NCI-H2029 treated with DMSO at 0.1 percent for 48 hours (cell line): ENCODE measurements around the gene PBRM1.
"Not testable (repeated sequence)": the region's sequence is repeated elsewhere in the genome, so short reads cannot be mapped to it uniquely, and the experiment has no call there.

Experiments used
- DNase-seq: peaks from one replicate; lab custom pipeline; 2025; lab: John Stamatoyannopoulos, UW

PBRM1 gene

DNA sequence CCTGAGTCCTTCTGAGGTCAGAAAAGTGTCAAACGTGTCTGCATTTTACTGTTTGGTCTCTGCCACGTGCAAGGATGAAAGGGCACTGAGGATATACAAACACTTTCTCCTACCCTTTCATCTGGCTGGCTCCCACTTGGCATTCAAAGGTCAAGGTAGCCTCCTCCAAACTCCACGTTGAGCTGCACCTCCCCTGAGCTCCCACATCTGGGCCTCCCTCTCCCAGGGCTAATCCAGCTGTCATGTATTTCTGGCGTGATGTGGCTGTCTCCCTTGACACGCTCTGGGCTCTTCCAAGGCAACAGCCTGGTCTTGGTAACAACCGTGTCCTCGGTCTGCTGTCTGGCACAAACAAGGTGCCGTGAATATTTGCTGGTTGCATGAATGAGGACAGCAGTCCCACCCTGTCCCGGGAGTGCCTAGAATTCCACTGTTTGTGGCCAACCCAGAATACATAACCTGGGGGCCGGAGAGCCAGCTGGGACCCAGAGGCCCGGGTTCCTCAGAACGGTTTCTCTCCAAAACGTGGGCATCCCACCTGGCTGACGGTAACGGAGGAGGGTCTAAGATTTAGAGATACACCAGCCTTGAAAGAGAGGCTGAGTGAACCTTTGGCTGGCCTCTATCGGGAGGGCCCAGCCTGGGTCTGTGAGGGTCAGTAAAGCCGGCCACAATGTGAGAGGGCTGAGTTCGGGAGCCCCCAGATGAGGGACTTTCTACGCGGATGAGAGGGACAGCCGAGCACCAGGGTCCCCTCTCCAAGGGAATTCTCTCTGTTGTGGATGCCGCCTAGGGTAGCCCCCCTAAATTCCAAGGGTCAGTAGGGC lies 19.1 kb upstream of the PBRM1 start:
- DNase-seq: no peak

DNA sequence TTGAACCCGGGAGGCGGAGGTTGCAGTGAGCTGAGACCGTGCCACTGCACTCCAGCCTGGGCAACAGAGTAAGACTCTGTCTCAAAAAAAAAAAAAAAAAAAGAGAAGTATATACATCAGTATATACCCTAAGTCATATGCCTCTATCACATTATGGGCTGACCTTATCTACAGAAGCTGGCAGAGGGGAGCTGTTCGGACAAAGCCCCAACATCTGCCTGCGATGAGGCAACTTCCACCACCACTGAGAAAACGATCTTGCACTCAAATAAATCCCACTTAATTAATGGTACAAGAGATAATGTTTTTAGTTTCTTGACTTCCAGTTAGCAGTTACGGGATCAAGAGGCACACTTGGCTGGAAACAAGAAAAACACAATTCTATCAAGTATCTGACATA lies 17.6 kb upstream of the PBRM1 start:
- DNase-seq: no peak

DNA sequence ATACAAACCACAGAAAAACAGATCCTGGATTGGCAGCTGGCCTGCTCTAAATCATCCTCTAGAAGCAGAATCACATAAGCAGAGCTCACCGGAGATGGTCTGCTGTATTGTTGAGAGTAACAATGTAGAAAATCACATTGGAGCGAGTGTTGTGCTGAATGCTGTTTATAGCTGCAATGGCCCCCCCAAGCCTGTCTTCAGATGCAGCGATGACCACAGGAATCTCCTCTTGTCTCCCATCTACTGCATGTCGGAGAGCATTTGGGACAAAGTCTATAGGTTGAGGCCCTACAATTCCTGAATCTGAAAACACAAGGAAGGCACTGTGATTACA lies 11.9 kb upstream of the PBRM1 start:
- no peak for DNase-seq

- no peak for DNase-seq
Observed at GRCh38 chr3:52696830-52697631, 11.3 kb upstream of the PBRM1 start.

DNA sequence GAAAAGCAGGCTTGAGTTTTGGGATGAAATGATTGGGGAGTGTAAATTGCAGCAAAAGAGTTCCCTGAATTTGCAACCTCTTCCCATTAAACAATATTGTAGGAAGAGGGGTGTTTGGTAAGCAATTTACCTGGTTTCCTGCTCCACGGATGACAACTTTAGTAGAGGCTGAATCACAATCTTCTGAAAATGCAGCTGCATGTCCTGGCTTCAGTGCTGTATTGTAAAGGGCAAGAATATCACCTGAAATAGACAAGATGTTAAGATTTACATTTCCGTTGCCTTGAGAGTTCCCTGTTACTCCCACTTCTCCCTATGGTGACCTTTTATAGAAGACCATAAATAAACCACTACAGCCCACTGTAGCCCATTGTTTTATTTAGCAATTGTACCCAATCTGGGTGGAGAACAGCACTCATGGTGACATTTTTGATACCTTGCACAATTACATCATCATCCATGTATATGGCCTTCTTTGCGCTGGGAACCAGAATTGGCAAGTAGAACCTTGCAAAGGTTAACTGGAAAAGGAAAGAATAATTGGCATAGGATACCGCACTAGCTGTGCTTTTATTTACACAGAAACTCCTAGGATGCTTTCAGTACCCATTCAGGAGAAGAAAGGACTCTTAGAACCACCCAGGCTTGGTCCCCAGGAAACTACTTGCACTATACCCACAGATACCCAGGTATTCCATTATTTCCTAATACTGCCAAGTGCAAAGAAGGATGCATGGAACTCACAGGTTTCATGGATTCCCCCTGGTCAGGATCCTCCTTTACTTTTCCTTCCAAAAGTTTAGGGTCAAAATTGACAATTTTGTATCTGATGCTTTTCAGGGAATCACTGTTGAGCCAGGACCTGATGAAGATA lies 10.3 kb upstream of the PBRM1 start:
- no peak for DNase-seq

GRCh38 chr3:52694528-52695189 lies 8.9 kb upstream of the PBRM1 start:
- no peak for DNase-seq

DNA sequence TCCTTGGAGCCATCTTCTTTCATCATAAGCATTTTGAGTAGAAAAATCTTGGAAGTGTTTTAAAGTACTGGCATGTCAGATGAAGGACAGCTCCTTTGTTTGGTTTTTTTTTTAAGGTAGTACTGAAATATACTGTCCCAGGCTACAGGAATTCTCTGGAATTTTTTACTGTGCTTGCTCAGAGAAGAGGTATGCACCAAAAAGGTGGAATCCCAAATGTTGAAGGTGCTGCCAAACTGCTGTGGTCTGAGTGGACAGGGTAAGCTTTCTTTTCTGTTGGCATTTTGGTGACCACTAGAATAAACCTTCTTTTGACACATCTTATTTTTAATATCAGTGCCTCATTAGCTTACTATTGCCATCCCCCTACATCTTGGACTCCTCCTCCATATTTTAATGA lies 7.4 kb upstream of the PBRM1 start:
- no peak for DNase-seq

GRCh38 chr3:52690560-52690959 lies 4.8 kb upstream of the PBRM1 start:
- no peak for DNase-seq

DNA sequence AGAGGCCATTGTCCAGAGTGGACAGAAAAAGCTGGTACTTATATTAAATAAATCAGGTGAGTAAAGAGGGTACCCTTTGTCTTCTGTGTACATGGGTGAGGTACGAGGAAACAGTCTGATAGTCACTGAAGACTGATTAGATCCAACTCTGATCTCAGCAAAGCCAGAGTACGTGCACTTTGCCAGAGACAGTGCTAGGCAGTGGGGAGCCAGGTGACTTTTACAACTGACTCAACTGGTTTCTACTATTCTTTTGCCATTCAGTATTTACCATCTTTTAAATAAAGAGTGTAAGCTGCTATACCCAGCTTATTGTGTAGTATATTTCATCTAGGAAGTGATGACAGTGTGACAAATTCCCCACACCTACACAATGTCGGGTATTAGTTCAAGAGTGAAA lies 3.4 kb upstream of the PBRM1 start:
- DNase-seq: no peak

DNA sequence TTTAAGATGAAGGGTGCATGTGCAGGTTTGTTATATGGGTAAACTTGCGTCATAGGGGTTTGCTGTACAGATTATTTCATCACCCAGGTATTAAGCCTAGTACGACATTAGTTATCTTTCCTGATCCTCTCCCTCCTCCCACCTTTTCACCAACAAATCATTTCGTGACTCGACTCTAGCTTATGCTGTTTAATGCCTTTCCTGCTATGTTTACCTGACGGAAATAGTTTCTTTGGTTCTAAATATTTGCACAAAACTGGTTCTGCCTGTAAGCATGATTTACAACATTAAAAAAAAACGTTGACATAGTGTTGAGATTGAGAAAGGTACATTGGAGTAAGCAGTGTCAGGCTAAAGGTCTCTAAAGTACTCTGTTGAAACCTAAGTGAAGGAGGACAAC lies 2.6 kb upstream of the PBRM1 start:
- DNase-seq: no peak

DNA sequence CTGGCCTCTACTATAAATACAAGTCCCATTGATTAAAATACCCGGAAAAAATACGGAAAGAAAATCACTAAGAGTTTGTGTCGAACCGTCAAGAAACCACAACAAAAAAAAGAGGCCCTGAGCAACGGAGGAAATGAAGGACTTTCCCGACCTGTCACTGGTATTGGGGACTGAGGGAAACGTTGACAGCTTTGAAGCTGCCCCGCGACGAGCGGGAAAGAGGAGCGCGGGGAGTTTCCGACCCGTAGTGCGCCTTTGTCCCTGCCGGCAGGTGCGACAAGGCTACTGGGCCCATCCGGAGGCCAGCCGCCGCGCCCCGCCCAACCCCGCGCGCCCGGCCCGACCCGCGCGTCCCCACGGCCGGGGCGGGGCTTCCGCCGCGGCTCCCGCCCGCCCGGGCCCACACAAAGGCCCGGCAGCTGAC lies 416 bp downstream of the PBRM1 start:
- peak; percentile 14 for DNase-seq

DNA sequence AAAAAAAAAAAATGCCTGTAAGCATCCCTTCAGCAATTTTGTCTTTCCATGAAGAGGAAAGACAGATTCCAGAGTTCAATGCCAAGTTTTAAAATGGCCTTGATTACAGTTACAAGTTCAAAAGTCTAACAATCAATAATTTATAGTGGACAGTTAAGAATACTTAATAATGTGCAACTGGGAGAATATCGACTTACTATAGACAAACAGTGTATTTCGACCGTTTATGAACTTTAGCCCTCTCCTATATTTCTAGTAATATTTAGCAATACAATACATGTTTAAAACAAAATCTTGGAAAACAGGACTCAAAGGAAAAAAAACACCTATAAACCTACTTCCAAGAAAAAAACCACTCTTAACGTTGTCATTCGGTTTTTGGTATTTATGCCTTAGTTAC lies 1.5 kb downstream of the PBRM1 start:
- no peak for DNase-seq

DNA sequence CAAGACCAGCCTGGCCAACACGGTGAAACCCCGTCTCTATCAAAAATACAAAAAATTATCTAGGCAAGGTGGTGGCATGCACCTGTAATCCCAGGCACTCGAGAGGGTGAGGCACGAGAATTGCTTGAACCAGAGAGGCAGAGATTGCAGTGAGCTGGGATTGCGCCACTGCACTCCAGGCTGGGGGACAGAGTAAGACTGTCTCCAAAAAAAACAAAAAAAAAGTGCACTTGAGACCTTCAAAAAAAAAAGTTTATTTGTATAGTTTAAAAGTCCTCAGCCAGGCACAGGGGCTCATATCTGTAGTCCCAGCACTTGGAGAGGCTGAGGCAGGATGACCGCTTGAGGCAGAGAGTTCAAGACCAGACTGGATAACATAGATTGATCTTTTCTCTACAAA lies 2.1 kb downstream of the PBRM1 start:
- no peak for DNase-seq

- DNase-seq: no peak
Observed at GRCh38 chr3:52682016-52682415, 3.7 kb downstream of the PBRM1 start.

- no peak for DNase-seq
Observed at GRCh38 chr3:52681596-52681995, 4.1 kb downstream of the PBRM1 start.

GRCh38 chr3:52679811-52680210 lies 5.9 kb downstream of the PBRM1 start:
- no peak for DNase-seq

DNA sequence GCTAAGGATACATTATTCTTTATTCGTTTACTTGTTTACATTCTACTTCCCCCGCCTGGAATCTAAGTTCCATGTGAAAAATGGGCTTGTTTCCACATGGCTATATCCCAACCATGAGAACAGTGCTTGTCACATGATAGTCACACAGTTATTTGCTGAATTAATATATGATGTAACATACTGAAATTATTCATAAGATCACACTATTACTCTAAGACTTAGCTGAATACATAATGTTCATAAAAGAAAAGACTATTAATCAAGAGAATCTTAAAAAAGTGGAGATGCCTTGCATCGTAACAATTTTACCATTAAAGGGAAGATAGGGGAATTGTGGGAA lies 6.5 kb downstream of the PBRM1 start:
- no peak for DNase-seq

DNA sequence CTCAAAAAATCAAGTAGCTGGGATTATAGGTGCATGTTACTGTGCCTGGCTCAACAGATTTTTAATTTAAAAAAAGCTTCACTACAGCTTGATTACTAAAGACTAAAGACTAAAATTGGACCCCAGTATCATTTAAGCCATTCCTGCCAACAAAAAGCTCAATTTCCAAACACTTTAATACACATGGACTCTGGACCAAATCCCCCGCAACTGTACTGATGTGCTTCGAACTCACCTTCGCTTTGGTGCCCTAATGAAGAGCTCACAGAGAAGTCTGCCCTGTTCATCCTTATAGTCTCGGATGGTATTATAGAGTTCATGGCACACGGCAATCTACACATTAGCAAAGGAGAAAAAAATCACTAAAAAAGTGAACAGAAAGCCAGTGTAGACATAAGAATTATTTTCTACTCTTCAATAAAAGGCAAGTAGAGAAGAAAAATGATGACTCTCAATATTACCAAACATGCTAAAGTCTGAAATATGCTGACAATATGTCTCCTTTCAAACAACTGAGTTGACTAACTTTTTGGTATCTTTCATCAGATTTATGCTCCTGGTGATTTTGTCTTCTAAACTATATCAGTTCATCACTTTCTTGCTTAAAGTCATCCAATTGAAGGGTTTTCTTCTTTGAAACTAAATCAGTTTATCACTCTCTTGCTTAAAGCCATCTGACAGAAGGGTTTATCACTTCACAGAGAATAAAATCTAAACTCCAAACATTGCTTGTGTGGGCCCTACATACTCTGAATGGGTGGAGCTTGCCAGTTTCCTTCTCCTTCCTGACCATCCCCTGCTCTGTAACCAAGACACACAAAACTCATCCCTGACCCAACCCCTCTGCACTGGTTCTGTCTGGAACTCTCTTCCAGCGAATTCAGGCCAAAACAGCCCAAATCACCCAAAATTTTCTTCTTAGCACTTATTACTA lies 7.2 kb downstream of the PBRM1 start:
- no peak for DNase-seq

DNA sequence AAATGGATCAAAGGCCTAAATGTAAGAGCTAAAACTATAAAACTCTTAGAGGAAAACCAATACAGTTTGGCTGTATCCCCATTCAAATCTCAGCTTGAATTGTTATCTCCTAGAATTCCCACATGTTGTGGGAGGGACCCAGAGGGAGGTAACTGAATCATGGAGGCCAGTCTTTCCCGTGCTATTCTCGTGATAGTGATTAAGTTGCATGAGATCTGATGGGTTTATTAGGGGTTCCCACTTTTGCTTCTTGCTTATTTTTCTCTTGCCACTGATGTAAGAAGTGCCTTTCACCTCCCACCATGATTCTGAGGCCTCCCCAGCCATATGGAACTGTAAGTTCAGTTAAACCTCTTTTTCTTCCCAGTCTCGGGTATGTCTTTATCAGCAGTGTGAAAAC lies 9.5 kb downstream of the PBRM1 start:
- DNase-seq: not testable (repeated sequence)

DNA sequence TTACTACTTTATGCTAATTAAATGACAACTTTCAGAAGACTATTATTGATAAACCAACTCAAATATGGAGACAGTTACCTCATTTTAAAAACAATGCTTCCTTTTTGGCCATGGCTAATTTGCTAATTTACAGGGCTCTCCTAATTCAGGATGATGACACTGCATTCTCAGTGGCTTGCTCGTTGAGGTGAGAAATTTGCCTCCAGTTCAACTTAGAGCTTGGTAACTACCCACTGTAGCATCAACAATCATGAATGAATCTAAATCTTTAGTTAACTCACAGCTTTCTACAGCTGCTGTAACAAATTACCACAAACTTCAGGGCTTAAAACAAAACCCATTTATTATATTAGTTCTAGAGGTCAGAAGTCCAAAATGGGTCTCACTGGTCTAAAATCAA lies 14.0 kb downstream of the PBRM1 start:
- no peak for DNase-seq
